ENCODE measurements around the gene ASB12. TPM values are rescaled to one million over a fixed set of nuclear protein-coding genes. Genes with fewer than 3 reads are reported as not detected.

ASB12 gene
- total RNA-seq, 1 donor from 2014 or later: not detected

- DNase-seq (ENCODE audit: low read depth): no peak
Measured at GRCh38 chrX:64186974-64187761, 43.2 kb downstream of the ASB12 start.

- DNase-seq (ENCODE audit: low read depth): no peak
Measured at GRCh38 chrX:64184396-64184795, 46.0 kb downstream of the ASB12 start.

- no peak for DNase-seq (ENCODE audit: low read depth)
Measured at GRCh38 chrX:64182208-64182607, 48.2 kb downstream of the ASB12 start.

GRCh38 chrX:64176876-64177275 lies 53.5 kb downstream of the ASB12 start:
- no peak for DNase-seq (ENCODE audit: low read depth)

Other genes with a start within 250 kb of the ASB12 start
- gene AMER1, start 24.9 kb downstream of the ASB12 start, total RNA-seq: 1.2 and 4.4 TPM in 2 replicates
- gene MTMR8, start 164.8 kb upstream of the ASB12 start, total RNA-seq: 1.1 and 1.4 TPM in 2 replicates

All from renal cortical epithelial cell (primary cell).